ENCODE data around the gene CD1E.
"Not testable (repeated sequence)": the region's sequence is repeated elsewhere in the genome, so short reads cannot be mapped to it uniquely, and the experiment has no call there.

- TF ChIP-seq CTCF (IDR thresholded peaks at IDR 0.05; ENCODE audit: low read length); EZH2 (optimal IDR thresholded peaks at IDR 0.05; ENCODE audit: low read depth, low read length): not testable (repeated sequence)
These were observed 20.4 kb downstream of the CD1E start for GRCh38 chr1:158374101-158374500.

Data from MM.1S (cell line).